Hindlimb muscle (tissue), 1 donor: Measurements from ENCODE around the gene LARGE1. TPM values are rescaled to one million over a fixed set of nuclear protein-coding genes. Genes with fewer than 3 reads are reported as not detected.

ENCODE experiments used
- DNase-seq: peaks from one replicate; pipeline ENCODE4 v3.0.0-alpha.2; 2013
- polyA plus RNA-seq: library from polyadenylated mRNA; unstranded; fragments of 120-200 nt; gene quantifications from one replicate; pipeline ENCODE4 v1.2.1, GENCODE V29; 2013; ENCODE audit not compliant: insufficient read length

LARGE1 gene
- polyA plus RNA-seq, 1 donor, result 8.7 TPM

DNA sequence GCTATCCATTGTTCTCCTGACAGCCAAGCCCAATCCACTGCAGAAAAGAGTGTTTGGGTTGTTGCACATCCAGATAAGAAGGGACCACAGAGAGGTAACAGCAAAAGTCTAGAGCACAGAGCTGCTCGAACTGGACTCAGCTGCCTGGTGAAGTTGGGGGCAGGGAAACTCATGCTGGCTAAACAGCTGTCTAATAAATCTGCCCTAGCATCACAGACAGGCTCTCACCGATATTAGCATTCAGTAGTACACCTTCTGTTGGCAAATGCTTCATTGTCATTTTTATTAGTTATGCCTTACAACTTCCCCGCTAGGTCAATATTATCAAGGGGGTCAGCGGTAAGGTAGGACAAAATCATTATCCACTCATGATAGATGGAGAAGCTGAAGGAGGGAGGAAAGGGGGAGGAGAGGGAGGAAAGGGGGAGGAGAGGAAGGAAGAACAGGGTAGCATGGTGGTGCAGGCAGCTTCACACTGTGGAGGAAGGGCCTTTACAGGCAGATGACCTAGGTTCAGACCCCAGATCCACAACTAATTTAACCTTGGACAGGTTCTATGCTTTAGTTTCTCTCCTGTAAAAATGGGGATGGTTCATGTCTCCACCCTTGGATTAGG, 102.7 kb downstream of the LARGE1 start:
- DNase-seq, result no peak

DNA sequence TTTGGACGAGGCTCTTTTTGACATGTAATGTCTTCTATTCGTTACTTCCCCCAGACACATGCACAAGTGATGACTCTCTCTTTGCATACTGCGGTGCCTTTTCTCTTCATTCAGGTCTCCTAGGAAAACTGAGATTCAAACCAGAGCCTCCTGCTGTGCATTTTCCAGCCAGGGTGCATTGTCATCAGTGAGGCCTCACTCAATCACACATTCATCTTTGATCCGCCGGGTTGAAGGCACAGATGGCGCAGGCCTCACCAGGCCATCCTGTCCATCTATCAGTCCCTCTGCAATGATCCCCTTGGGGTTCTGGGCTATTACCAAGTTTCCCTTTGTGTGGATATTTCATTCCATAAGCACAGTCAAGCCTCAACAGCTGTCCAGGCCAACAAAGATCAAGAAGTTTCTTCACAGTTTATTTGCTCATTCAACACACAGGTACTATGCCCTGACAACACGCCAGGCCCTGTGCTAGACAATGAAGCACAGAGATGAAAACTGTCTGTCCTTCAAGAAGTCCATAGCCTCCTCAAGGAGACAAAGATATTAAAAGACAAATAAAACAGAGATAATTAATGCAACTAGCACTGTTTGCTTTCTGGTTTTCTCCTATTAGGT, 107.8 kb downstream of the LARGE1 start:
- no peak for DNase-seq

DNA sequence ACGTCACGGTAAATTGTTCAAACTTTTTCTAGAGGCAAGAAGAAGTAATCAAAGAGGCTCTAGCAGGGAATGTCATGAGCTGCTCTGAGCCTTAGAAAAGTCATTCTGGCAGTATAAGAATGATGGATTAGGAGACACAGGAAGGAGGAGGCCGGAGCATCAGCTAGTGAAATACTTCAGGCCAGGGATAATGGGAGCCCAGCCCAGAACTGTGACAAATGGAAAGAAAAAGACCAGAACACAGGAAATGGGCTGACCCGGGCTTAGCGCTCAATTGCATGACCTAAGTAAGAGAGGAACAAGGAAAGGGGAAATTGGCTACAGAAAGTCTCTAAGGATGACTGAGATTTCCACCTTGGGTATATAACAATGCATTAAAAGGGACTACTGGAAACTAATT, 108.6 kb downstream of the LARGE1 start:
- DNase-seq, result peak; percentile 92

GRCh38 chr22:33811208-33811607, 109.1 kb downstream of the LARGE1 start:
- no peak for DNase-seq

GRCh38 chr22:33807470-33807869, 112.8 kb downstream of the LARGE1 start:
- no peak for DNase-seq

- DNase-seq, result no peak
Measured at GRCh38 chr22:33806191-33806590, 114.1 kb downstream of the LARGE1 start.

- DNase-seq, result no peak
Measured at GRCh38 chr22:33803371-33804282, 116.6 kb downstream of the LARGE1 start.

GRCh38 chr22:33798401-33798800, 121.9 kb downstream of the LARGE1 start:
- no peak for DNase-seq

DNA sequence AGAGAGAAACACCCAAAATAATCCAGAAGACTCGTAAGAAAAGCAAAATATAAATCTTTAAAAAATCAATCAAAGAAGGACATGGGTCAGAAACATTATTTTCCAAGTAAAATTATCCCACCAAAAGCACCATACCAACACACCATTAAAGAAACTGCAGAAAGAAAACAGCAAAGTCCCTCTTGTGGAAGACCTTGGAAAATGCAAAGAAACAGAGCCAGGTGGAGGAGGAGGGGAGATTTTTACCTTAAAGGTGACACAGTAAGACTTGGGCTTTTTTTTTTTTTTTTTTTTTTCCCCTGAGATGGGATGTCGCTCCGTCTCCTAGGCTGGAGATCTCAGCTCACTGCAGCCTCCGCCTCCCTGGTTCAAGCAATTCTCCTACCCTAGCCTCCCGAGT, 123.8 kb downstream of the LARGE1 start:
- no peak for DNase-seq

DNA sequence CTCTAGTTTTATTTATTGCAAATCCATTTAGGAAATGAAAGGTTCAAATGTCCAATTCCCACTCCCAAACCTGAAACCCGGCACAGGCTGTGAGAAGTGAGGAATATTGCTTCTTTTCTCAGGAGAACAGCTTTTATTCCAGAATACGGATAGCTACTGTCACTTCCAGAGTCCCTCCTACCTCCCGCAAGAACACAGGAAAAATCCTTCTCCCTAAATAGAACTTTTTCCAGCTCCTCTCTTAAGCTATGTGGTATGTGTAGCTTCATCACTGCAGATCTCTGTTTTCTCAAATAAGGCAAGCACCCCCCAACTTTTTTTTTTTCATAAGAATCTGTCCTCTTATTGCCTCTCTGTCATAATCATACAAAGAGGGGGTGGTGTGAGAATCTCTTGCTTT, 126.8 kb downstream of the LARGE1 start:
- peak; percentile 40 for DNase-seq

GRCh38 chr22:33792832-33793231, 127.4 kb downstream of the LARGE1 start:
- no peak for DNase-seq

DNA sequence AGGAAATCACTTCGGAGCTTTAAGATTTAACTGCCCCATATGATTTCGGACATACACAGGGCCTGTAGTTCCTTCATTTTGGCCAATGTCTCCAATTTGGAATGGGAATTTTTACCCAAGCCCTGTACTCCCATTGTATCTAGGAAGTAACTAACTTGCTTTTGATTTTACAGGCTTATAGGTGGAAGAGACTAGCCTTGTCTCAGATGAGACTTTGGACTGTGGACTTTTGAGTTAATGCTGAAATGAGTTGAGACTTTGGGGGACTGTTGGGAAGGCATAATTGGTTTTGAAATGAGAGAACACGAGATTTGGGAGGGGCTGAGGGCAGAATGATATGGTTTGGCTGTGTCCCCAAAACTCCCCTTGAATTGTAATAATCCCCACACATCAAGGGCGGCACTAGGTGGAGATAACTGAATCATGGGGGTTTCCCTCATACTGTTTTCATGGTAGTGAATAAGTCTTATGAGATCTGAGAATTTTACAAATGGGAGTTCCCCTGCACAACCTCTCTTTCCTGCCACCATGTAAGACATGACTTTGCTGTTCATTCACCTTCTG, 130.5 kb downstream of the LARGE1 start:
- no peak for DNase-seq

DNA sequence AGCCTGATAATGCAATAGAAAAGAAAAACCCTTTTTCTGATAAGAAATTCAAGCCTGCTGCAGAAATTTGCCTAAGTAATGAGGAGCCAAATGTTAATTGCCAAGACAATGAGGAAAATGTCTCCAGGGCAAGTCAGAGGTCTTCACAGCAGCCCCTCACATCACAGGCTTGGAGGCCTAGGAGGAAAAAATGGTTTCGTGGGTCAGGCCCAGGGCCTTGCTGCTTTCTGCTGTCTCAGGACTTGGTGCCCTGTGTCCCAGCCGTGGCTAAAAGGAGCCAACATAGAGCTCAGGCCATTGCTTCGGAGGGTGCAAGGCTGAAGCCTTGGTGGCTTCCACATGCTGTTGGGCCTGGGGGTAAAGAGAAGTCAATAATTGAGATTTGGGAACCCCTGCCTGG, 131.3 kb downstream of the LARGE1 start:
- DNase-seq, result no peak

- DNase-seq, result no peak
Measured at GRCh38 chr22:33787645-33788456, 132.4 kb downstream of the LARGE1 start.

- no peak for DNase-seq
Measured at GRCh38 chr22:33786149-33786548, 134.1 kb downstream of the LARGE1 start.

DNA sequence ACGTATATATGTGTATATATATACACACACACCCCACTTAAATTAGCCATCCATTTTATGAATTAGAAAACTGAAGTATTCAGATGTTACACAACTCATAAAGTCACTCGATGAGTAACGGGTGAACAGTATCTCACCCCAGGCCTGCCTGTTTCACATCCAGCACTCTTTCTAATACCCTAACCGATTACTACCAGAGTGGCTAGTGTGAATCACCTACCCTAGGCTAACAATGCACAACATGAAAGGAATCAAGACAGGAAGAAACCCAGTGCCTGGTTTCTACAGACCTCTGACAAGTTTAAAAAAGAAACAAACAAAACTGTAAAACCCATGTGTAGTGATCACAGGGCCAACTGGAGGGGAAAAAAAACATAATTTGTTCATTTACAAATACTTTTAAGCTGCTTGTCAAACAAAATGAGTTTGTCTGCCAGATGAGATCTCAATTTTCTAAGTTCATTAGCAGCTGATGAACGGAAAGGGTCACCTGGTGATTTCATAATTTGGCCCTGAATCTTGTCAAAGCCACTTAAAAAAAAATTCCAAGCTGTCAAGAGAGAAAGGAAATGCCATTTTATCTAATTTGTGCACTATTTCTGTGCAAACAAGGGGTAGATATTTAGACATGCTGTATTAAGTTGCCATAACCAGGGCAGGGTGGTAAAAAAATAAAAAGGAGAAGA, 134.8 kb downstream of the LARGE1 start:
- no peak for DNase-seq

DNA sequence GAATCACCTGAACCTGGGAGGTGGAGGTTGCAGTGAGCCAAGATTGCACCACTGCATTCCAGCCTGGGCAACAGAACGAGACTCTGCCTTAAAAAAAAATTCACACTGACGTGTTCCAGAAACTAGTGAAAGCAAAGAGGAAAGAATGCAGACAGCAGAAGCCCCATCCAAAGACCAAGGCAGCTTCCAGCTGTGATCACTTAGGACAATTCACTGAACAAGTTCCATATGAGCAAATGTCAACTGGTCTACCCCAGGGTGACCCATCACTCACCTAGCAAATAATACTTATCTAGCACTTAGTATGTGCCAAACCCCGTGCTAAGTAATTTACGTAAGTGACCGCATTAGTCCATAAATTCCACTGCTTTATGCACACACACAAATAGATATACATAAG, 138.9 kb downstream of the LARGE1 start:
- peak; percentile 34 for DNase-seq

DNA sequence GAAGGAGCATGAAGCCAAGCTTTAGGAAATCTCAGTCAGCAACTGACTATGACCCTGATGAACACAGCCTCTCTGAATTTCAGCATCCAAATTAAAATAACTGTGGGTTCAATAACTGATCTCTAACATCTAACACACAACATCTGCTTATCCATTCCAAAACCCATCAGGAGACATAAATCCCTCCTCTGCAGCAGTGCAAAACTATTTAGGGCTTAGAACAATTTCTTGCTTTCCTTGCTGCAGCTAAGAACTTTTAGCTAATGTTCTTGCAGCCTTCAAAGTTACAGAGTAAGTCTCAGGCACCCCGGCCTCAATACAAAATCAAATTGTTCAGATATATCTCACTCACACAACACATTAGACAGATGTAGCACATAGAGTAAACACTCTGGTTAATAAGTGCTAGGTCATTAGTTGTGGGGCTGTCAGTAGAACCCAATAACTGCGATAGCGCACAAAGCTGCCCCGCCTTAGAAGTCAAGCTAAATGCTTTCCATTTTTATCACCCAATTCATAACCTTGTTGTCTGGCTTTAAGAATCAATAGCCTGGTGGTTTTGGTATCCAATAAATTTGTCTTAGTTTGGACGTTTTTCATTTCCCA, 139.6 kb downstream of the LARGE1 start:
- no peak for DNase-seq

- no peak for DNase-seq
Measured at GRCh38 chr22:33779243-33779642, 141.0 kb downstream of the LARGE1 start.

- DNase-seq, result no peak
Measured at GRCh38 chr22:33776491-33776890, 143.8 kb downstream of the LARGE1 start.

GRCh38 chr22:33774781-33775180, 145.5 kb downstream of the LARGE1 start:
- DNase-seq, result no peak
